C4-2B (cell line): ENCODE measurements around the gene INSR.

Source experiments
- CTCF ChIP-seq: fragments of 450-650 bp; conservative IDR thresholded peaks from 2 replicates; pipeline ENCODE4 v1.5.1; 2017; ENCODE audit warnings: mild to moderate bottlenecking
- ZFX ChIP-seq: fragments of 450-650 bp; IDR thresholded peaks from 2 replicates; pipeline ENCODE4 v1.6.1; 2017

- TF ChIP-seq CTCF, result no peak
- no peak for TF ChIP-seq ZFX
Observed at GRCh38 chr19:7223429-7223828, 70.8 kb downstream of the INSR start.
